ENCODE data around the gene NPC1L1. TPM values are rescaled to one million over a fixed set of nuclear protein-coding genes. Genes with fewer than 3 reads are reported as not detected.

Gene NPC1L1
- total and polyA plus RNA-seq, 2 of the 13 experiments (the other 11 are each of a cell fraction or from before 2014, with no cell fraction given): 4.8 to 14.5 TPM

- TF ChIP-seq SAFB2 (CRISPR knock-in tag; IDR thresholded peaks at IDR 0.05; ENCODE audit: borderline replicate concordance, low read depth): peak; percentile 1; the same call in 1 of the 2 replicates
- no peak for TF ChIP-seq HNF1B (CRISPR knock-in tag; IDR thresholded peaks at IDR 0.05)
- no peak for TF ChIP-seq ETV5 (CRISPR knock-in tag; IDR thresholded peaks at IDR 0.05; ENCODE audit: borderline replicate concordance)
Measured at GRCh38 chr7:44574287-44574872, 33.2 kb upstream of the NPC1L1 start (continued).

- Histone ChIP-seq H4K20me1 (ENCODE audit: insufficient read depth, low read length) (no peaks in the 10 kb centered on the region), H2AFZ (ENCODE audit: low read length) (no peak within 1 kb of the TSS)
- in situ Hi-C loops (cut with HindIII; ENCODE audit: extremely low pct_ligation_motif_present, low pct_unique_long_range_greater_than_20kb): no loop called here
- peak; percentile 67 for TF ChIP-seq PHF5A (CRISPR knock-in tag; IDR thresholded peaks at IDR 0.05; ENCODE audit: low read depth, unreplicated experiment)
- TF ChIP-seq ZNF256 (CRISPR knock-in tag; conservative IDR thresholded peaks at IDR 0.05): peak; percentile 95; the same call in 1 of the 2 replicates
- peak; percentile 89; the same call in 1 of the 2 replicates for TF ChIP-seq BCL3 (CRISPR knock-in tag; IDR thresholded peaks at IDR 0.05)
- no peak for TF ChIP-seq ARID3A (IDR thresholded peaks at IDR 0.05; ENCODE audit: low read depth, low read length)
- TF ChIP-seq ZSCAN22 (CRISPR knock-in tag; IDR thresholded peaks at IDR 0.05): peak; percentile 70; the same call in 1 of the 2 replicates
- TF ChIP-seq ZNF709 (CRISPR knock-in tag; IDR thresholded peaks at IDR 0.05): peak; percentile 94; the same call in 1 of the 2 replicates
- TF ChIP-seq BHLHE40 (IDR thresholded peaks at IDR 0.05; ENCODE audit: low read length): peak; percentile 45; the same call in 1 of the 2 replicates
- peak; percentile 58; the same call in 1 of the 2 replicates for TF ChIP-seq ETS1 (CRISPR knock-in tag; IDR thresholded peaks at IDR 0.05)
- peak; percentile 48; the same call in 1 of the 2 replicates for TF ChIP-seq SAFB2 (CRISPR knock-in tag; IDR thresholded peaks at IDR 0.05; ENCODE audit: borderline replicate concordance, low read depth)
- no peak for TF ChIP-seq ZNF383 (CRISPR knock-in tag; IDR thresholded peaks at IDR 0.05; ENCODE audit: borderline replicate concordance)
- no peak for TF ChIP-seq ADNP (CRISPR knock-in tag; IDR thresholded peaks at IDR 0.05)
- peak; percentile 49; the same call in 1 of the 2 replicates for TF ChIP-seq CBX5 (CRISPR knock-in tag; IDR thresholded peaks at IDR 0.05; ENCODE audit: borderline replicate concordance)
Measured at GRCh38 chr7:44573464-44574286, 32.5 kb upstream of the NPC1L1 start, which contains the start of gene DDX56. Gene DDX56 (minus strand): TSS chr7:44573908. CDS start chr7:44573895, 13 bp downstream.

More at GRCh38 chr7:44573464-44574286, 32.5 kb upstream of the NPC1L1 start, which contains the start of gene DDX56:
- Histone ChIP-seq H3K9me3 (ENCODE audit: low read length) (no peaks in the 10 kb centered on the region), H3K27me3 (ENCODE audit: control insufficient read depth in 1 of 2, insufficient read depth in 2 of 2, low read length in 2 of 2) (no peaks in the 10 kb centered on the region; a peak in 1 of 5 replicates), H3K4me3 (replicated peaks in 1 of 3; ENCODE audit: insufficient read depth in 1 of 3, low read depth in 2 of 3, low read length in 3 of 3) (peak within 1 kb of the TSS; percentile 77 to 91 (median 83)), H3K27ac (ENCODE audit: extremely low read length, insufficient read depth, low read length) (peak within 1 kb of the TSS; percentile 83), H3K4me2 (ENCODE audit: low read depth, low read length) (peak within 1 kb of the TSS; percentile 99), H3K79me2 (ENCODE audit: insufficient read depth, low read length) (peaks cover 33% of the 10 kb centered on the region), H3K9ac (ENCODE audit: insufficient read depth, low read depth, low read length) (peak within 1 kb of the TSS; percentile 93), H3K36me3 (replicated peaks in 1 of 2; ENCODE audit: control insufficient read depth in 1 of 2, insufficient read depth in 2 of 2, low read length in 2 of 2) (peaks cover 24 to 50% of the 10 kb centered on the region in 2 experiments), H3K4me1 (ENCODE audit: insufficient read depth, low read length) (peaks cover 39% of the 10 kb centered on the region)
- WGBS (ENCODE audit: low lambda C conversion rate): 3% methylated on average over 28 of the region's 74 CpGs
- DNase-seq (ENCODE audit: low spot score) (peak; percentile 96), FAIRE-seq (peak; percentile 97), ATAC-seq (peak; percentile 97)
- ChIA-PET CTCF (ENCODE audit: low intra/inter-chr PET ratio, low total read pairs) (no interaction called here), POLR2A (interaction anchor here (0.6 to 2.8 kb wide), 29 partner anchors 9 to 538 kb away, joined by 3 to 45 read pairs (median 4); partner anchors contain the start of genes NPC1L1, NUDCD3, OGDH and POLD2)
- BruUV-seq (replicated peaks): no TSS peak
- intact Hi-C loops (cut with micrococcal nuclease; ENCODE audit: unreplicated experiment): loop anchor here (5.0 kb wide), 1 partner anchor 81 kb away; the partner anchor contains the start of gene NUDCD3

Measured in HepG2 (cell line).